ENCODE measurements around the gene PLN.

Gene PLN

DNA sequence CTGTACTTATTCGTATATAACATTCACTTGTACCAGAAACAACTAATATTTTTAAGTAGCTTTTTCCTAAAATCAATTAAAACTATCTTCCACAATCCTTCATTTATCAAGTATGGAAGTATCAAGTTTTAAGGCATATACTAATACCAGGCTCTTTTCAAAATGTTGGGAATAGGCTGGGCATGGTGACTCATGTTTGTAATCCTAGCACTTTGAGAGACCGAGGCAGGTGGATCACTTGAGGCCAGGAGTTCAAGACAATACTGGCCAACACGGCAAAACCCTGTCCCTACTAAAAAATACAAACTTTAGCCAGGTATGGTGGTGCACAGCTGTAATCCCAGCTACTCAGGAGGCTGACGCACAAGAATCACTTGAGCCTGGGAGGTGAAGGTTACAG, 25.7 kb upstream of the PLN start:
- DNase-seq (ENCODE audit: low spot score in 2 of 2) = no peak
- Mint-ChIP-seq H3K4me1 (peaks cover 43% of the 10 kb centered on the region), H3K27ac (ENCODE audit: low read depth) (no peak overlapping the region), H3K4me3 (no peak overlapping the region), H3K9me3 (no peaks in the 10 kb centered on the region), H3K36me3 (ENCODE audit: insufficient read depth) (peaks cover 22% of the 10 kb centered on the region), H3K27me3 (no peaks in the 10 kb centered on the region)
- no peak for ATAC-seq (replicated peaks; ENCODE audit: extremely low read depth, poor library complexity, severe bottlenecking)

DNA sequence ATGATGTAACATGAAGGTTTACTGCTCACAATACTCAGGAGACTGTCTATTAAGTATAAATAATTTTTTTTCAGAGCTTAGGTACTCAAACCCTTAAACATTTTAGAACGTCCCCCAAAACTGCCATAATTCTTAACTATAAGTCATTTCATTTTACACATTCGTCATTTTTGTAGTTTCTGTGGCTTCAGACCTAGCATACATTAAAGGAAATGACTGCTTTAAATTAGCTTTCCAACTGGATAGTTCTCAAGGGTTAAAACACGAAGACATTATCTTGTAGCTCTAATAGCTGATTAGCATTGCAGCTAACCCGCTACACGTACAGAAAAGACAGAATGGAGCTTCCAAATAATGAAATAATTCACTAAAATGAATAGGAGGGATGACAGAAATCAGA, 24.9 kb upstream of the PLN start:
- H3K27ac Mint-ChIP-seq (ENCODE audit: low read depth) = no peak overlapping the region
- H3K36me3 Mint-ChIP-seq (ENCODE audit: insufficient read depth) = peaks cover 21% of the 10 kb centered on the region
- H3K9me3 Mint-ChIP-seq = no peaks in the 10 kb centered on the region
- H3K4me1 Mint-ChIP-seq = peaks cover 42% of the 10 kb centered on the region
- no peak for ATAC-seq (replicated peaks; ENCODE audit: extremely low read depth, poor library complexity, severe bottlenecking)
- no peak overlapping the region for H3K4me3 Mint-ChIP-seq
- no peak for DNase-seq (ENCODE audit: low spot score in 2 of 2)
- no peaks in the 10 kb centered on the region for H3K27me3 Mint-ChIP-seq

DNA sequence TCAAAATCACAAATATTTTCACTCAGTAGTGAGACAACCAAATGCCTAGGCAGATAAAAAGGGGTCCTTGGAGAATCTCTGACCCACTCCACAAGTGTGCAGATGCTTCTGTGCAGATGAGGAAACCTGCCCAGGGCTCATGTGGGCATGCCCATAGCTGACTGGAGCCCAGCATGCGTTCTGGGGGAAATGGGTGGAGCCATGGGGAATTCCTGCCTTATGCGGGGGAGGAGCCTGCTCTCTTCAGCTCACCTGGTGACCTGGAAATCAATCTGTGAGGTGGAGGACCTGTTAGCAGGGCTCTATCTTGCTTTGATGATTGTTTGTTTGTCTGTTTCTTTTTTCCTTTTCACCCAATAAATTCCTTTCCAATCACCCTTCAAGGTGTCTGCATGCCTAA, 23.4 kb upstream of the PLN start:
- peaks cover 41% of the 10 kb centered on the region for H3K4me1 Mint-ChIP-seq
- H3K4me3 Mint-ChIP-seq = no peak overlapping the region
- no peak overlapping the region for H3K27ac Mint-ChIP-seq (ENCODE audit: low read depth)
- H3K27me3 Mint-ChIP-seq = no peaks in the 10 kb centered on the region
- DNase-seq (ENCODE audit: low spot score in 2 of 2) (no peak), ATAC-seq (replicated peaks; ENCODE audit: extremely low read depth, poor library complexity, severe bottlenecking) (no peak)
- H3K36me3 Mint-ChIP-seq (ENCODE audit: insufficient read depth) = peaks cover 18% of the 10 kb centered on the region
- H3K9me3 Mint-ChIP-seq = no peaks in the 10 kb centered on the region

DNA sequence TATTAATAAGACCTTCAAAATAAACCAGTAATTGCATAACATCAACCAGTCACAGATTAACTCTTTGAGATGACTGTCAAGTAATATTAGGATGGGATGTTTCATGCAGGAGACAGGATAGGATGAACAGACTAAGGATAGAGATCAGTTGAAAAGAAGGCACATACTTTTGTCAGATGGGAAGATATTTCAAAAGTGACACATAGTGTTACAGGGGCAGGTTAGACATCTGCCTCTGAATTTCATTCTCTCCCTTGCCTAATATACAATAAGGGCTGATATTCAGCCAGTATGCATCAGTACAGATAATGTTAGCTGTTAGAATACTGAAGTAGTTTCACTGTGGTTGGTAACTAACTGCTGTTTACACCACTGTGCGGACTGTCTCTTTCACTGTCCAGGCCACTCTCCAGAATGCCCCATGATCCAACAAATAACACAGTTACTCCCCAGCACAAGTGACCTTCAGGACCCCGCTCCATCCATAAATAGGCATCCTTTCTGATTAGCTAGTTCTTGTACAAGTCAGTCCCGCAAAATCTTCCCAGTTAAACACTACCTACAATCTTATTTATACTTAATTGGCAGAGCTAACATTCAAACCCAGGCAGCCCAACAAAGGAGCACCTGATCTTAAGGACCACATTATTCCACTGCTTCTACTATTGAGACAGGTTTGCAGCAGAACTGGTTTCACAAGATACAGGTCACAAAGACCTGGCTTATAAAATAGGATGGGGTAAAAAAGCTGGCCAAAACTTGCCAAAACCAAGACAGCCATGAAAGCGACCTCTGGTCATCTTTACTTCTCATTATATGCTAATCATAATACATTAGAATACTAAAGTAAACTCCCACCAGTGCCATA, 21.9 kb upstream of the PLN start:
- no peak overlapping the region for H3K27ac Mint-ChIP-seq (ENCODE audit: low read depth)
- no peak overlapping the region for H3K4me3 Mint-ChIP-seq
- peaks cover 15% of the 10 kb centered on the region for H3K36me3 Mint-ChIP-seq (ENCODE audit: insufficient read depth)
- no peaks in the 10 kb centered on the region for H3K27me3 Mint-ChIP-seq
- peaks cover 53% of the 10 kb centered on the region for H3K4me1 Mint-ChIP-seq
- ATAC-seq (replicated peaks; ENCODE audit: extremely low read depth, poor library complexity, severe bottlenecking) (no peak), DNase-seq (ENCODE audit: low spot score in 2 of 2) (no peak)
- H3K9me3 Mint-ChIP-seq = no peaks in the 10 kb centered on the region

DNA sequence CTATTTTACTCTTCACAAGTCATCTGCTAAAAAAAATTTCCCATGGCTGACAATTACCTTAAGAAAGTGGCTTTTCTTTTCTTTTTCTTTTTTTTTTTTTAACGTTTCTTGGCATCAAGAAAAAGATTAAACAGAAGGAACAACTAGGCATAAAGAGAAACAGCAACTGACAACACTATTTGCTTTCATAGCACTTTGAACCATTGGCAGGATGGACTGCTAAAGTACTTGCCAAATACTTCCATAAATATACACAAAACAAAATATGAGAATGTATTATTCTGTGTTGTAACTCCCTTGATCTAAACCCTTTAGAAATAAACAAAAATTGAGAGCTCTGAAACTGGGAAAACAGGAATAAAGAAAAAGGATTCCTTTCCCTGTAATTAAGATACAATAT, 20.0 kb upstream of the PLN start:
- DNase-seq (ENCODE audit: low spot score in 2 of 2) (no peak), ATAC-seq (replicated peaks; ENCODE audit: extremely low read depth, poor library complexity, severe bottlenecking) (no peak)
- Mint-ChIP-seq H3K4me3 (no peak overlapping the region), H3K36me3 (ENCODE audit: insufficient read depth) (peaks cover 11% of the 10 kb centered on the region), H3K4me1 (peaks cover 68% of the 10 kb centered on the region), H3K27me3 (no peaks in the 10 kb centered on the region), H3K9me3 (no peaks in the 10 kb centered on the region), H3K27ac (ENCODE audit: low read depth) (peak overlapping the region; percentile 74)

DNA sequence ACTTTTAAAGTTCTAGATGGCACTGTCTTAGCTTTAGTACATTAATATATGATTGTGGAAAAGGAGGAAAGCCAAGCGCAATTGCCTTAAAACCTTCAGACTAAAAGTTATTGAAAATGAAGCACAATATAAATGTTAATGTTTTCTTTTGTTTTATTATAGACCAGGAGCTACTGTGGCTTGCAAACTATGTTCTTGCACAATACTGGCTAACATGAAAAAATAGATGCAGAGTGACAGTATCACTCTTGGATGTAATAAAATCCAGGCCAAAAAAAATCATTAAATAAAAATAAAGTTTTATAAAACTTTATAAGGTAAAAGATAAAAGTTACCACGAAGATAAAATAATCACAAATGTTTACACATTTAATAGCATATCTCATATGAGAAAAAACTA, 18.3 kb upstream of the PLN start:
- ATAC-seq (replicated peaks; ENCODE audit: extremely low read depth, poor library complexity, severe bottlenecking) (no peak), DNase-seq (ENCODE audit: low spot score in 2 of 2) (no peak)
- no peaks in the 10 kb centered on the region for H3K9me3 Mint-ChIP-seq
- no peak overlapping the region for H3K4me3 Mint-ChIP-seq
- H3K27ac Mint-ChIP-seq (ENCODE audit: low read depth) = no peak overlapping the region
- H3K36me3 Mint-ChIP-seq (ENCODE audit: insufficient read depth) = peaks cover 8% of the 10 kb centered on the region
- H3K4me1 Mint-ChIP-seq = peaks cover 72% of the 10 kb centered on the region
- no peaks in the 10 kb centered on the region for H3K27me3 Mint-ChIP-seq

DNA sequence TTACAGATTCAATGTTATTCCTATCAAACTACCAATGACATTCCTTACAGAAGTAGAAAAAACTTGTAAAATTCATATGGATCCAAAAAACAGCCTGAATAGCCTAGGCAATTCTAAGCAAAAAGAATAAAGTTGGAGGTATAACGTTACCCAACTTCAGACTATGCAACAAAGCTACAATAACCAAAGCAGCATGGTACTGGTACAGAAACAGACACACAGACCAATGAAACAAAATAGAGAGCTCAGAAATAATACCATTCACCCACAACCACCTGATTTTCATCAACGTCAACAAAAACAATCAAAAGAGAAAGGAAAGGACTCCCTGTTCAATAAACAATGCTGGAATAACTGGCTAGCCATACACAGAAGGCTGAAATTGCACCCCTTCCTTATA, 17.2 kb upstream of the PLN start:
- Mint-ChIP-seq H3K4me1 (peaks cover 65% of the 10 kb centered on the region), H3K27ac (ENCODE audit: low read depth) (no peak overlapping the region), H3K9me3 (no peaks in the 10 kb centered on the region), H3K36me3 (ENCODE audit: insufficient read depth) (peaks cover 4% of the 10 kb centered on the region), H3K27me3 (no peaks in the 10 kb centered on the region), H3K4me3 (no peak overlapping the region)
- ATAC-seq (replicated peaks; ENCODE audit: extremely low read depth, poor library complexity, severe bottlenecking) (no peak), DNase-seq (ENCODE audit: low spot score in 2 of 2) (no peak)

DNA sequence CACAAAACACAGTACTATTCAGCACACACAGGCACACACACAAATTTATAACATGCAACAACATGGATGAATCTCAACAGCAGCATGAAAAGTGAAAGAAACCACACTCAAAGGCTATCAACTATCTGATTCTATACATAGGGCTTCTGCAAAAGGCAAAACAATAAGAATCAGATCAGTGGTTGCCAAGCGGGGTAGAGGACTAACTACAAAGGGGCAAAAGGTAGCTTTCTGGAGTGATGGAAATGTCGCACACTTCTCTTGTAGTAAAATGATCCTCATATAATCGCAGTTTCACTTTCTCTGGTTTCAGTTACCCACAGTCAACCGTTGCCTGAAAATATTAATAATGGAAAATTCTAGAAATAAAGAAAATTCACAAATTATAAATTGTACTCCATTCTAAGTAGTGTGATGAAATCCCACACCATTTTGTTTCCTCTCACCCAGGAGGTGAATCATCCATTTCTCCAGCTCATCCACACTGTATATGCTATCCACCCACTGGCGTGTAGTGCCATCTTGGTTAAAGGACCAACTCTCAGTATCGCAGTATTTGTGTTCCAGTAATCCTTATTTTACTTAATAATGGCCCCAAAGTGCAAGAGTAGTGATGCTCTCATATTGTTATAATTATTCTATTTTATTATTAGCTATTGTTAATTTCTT, 12.8 kb upstream of the PLN start:
- no peaks in the 10 kb centered on the region for H3K9me3 Mint-ChIP-seq
- H3K4me1 Mint-ChIP-seq = peaks cover 52% of the 10 kb centered on the region
- H3K27me3 Mint-ChIP-seq = no peaks in the 10 kb centered on the region
- no peak overlapping the region for H3K27ac Mint-ChIP-seq (ENCODE audit: low read depth)
- ATAC-seq (replicated peaks; ENCODE audit: extremely low read depth, poor library complexity, severe bottlenecking) = no peak
- no peak overlapping the region for H3K4me3 Mint-ChIP-seq
- DNase-seq (ENCODE audit: low spot score in 2 of 2) = no peak
- peaks cover 4% of the 10 kb centered on the region for H3K36me3 Mint-ChIP-seq (ENCODE audit: insufficient read depth)

DNA sequence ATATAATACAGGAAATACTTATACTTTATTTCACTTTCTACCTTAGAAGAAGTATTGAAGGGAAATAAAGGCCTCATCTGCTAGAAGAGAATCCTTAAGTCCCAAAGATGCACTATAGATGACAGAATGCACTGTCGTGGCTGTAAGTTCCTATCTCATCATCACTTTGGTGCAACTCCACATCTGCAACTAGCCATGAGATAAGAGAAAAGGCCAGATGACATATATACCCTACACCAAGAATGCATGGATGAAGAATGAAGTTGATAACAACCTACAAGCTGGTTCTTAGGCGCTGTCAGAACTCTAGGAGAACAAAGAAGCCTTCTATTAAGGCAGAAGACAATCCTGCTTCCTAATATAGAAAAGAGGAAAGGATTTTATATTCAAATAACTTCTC, 11.6 kb upstream of the PLN start:
- no peak overlapping the region for H3K27ac Mint-ChIP-seq (ENCODE audit: low read depth)
- ATAC-seq (replicated peaks; ENCODE audit: extremely low read depth, poor library complexity, severe bottlenecking) = no peak
- H3K27me3 Mint-ChIP-seq = no peaks in the 10 kb centered on the region
- peaks cover 41% of the 10 kb centered on the region for H3K4me1 Mint-ChIP-seq
- no peaks in the 10 kb centered on the region for H3K9me3 Mint-ChIP-seq
- peaks cover 3% of the 10 kb centered on the region for H3K36me3 Mint-ChIP-seq (ENCODE audit: insufficient read depth)
- H3K4me3 Mint-ChIP-seq = no peak overlapping the region
- no peak for DNase-seq (ENCODE audit: low spot score in 2 of 2)

DNA sequence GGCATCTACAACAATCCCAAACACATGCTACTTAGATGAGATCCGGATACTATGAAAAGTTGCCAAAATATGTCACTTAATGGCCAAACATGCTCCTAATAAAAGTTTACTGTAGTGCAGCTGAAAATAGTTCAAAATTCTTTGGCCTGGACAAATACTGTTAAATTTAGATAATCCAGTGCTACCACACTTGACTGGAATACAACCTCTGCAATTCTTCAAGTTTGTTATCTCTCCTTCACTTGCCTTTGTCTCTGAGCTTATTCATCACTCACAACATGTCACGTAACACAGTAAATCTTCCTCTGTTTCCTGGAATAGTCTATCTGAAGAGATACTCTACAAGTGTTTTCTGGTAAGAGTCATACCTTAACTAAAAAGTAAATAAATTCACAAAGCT, 10.5 kb upstream of the PLN start:
- no peak for DNase-seq (ENCODE audit: low spot score in 2 of 2)
- peaks cover 30% of the 10 kb centered on the region for H3K4me1 Mint-ChIP-seq
- ATAC-seq (replicated peaks; ENCODE audit: extremely low read depth, poor library complexity, severe bottlenecking) = no peak
- H3K27me3 Mint-ChIP-seq = no peaks in the 10 kb centered on the region
- peaks cover 3% of the 10 kb centered on the region for H3K36me3 Mint-ChIP-seq (ENCODE audit: insufficient read depth)
- no peaks in the 10 kb centered on the region for H3K9me3 Mint-ChIP-seq
- no peak overlapping the region for H3K27ac Mint-ChIP-seq (ENCODE audit: low read depth)
- H3K4me3 Mint-ChIP-seq = no peak overlapping the region

DNA sequence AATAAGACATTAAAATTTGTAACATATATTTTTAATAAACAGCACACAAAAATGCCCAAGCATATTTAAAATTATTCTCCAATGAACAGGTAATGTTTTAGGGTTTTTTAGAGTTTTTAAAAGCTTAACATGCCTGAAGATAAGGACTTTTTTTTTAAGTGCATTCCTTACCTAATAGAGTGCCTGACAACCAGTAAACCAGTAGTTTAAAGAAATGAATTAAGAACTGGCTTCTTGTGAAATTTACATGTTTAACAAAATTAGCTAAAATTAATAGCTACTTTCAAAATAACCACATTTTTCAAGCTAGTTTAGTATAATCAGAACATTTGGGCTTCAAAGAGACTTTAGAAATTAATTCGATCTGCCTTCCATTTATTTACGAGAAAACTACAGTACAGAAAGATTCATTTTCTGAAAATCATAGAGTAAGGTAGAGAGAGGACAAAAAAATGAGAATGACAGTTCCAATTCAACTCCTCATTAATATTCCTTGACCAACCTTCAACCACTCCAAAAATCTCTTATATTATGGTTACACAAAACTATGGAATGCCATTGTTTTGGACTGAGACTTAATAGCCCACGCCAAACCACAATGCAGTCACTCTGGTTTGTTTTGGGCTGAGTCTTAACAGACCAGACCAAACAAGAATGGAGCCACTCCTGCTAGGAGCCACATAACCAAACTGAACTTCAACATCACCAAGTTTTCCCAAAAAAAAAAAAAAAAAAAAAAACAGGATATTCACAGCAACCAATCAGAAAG, 5.7 kb upstream of the PLN start:
- no peaks in the 10 kb centered on the region for H3K27me3 Mint-ChIP-seq
- H3K36me3 Mint-ChIP-seq (ENCODE audit: insufficient read depth) = no peaks in the 10 kb centered on the region
- H3K4me1 Mint-ChIP-seq = peaks cover 32% of the 10 kb centered on the region
- no peak overlapping the region for H3K27ac Mint-ChIP-seq (ENCODE audit: low read depth)
- H3K9me3 Mint-ChIP-seq = no peaks in the 10 kb centered on the region
- DNase-seq (ENCODE audit: low spot score in 2 of 2) (no peak), ATAC-seq (replicated peaks; ENCODE audit: extremely low read depth, poor library complexity, severe bottlenecking) (no peak)
- no peak overlapping the region for H3K4me3 Mint-ChIP-seq

DNA sequence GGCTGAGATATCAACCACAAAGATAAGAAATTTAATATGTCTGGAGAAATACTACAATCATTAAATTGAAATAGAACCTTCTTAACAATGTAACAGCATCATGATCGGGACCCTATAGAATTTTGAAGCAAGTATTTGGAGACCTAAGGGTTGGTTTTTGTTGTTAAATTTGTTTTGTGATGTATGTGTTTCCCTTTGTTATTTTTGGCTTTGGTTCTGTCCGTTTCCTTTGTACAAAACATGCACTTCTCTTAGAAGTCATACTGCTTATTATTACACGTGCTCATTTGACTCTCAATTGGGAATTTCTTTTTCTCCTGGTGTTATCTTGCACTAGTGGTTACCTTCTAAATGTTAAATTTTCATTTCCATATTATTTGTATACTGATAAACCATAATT, 4.0 kb upstream of the PLN start:
- H3K36me3 Mint-ChIP-seq (ENCODE audit: insufficient read depth) = peaks cover 2% of the 10 kb centered on the region
- ATAC-seq (replicated peaks; ENCODE audit: extremely low read depth, poor library complexity, severe bottlenecking) (no peak), DNase-seq (ENCODE audit: low spot score in 2 of 2) (no peak)
- H3K9me3 Mint-ChIP-seq = no peaks in the 10 kb centered on the region
- H3K27ac Mint-ChIP-seq (ENCODE audit: low read depth) = no peak overlapping the region
- H3K4me3 Mint-ChIP-seq = no peak overlapping the region
- peaks cover 32% of the 10 kb centered on the region for H3K4me1 Mint-ChIP-seq
- H3K27me3 Mint-ChIP-seq = no peaks in the 10 kb centered on the region
